Activated T-helper 1 cell treated with anti-CD3 and anti-CD28 coated beads, Interleukin-2, amount 50 U/mL, for 16 hours (primary cell): ENCODE measurements around the gene KCNG3.
"Not testable (repeated sequence)": the region's sequence is repeated elsewhere in the genome, so short reads cannot be mapped to it uniquely, and the experiment has no call there.

Experiments used
- DNase-seq, 2 donors: peaks; one replicate each; pipeline ENCODE4 v3.0.0-alpha.2; 2020; ENCODE audit warnings: low read depth in 1 of 2, low spot score in 1 of 2

The KCNG3 gene

DNA sequence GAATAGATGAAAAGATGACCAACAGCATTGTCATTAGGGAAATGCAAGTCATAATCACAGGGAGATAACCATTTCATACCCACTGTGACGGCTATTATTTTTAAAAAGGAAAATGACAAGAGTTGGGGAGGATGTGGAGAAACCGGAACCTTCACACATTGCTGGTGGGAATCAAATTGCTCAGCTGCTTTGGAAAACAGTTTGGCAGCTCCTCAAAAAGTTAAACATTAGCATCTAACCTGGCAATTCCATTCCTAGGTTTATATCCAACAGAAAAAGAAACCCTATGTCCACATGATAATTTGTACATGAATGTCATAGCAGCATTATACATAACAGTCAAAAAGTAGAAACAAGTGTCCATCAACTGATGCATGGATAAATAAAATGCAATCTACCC lies 58.2 kb downstream of the KCNG3 start:
- DNase-seq = no peak

DNA sequence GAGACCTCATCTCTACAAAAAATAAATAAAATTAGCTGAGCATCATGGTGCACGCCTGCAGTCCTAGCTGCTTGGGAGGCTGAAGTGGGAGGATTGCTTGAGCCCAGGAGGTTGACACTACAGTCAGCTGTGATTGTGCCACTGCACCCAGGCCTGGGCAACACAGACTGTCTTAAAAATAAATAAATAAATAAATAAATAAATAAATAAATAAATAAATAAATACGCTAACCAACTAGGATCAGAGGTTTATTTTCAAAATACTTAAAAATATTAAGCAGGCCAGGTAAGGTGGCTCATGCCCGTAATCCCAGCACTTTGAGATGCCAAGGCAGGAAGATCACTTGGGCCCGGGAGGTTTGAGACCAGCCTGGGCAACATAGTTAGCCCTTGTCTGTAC lies 63.6 kb downstream of the KCNG3 start:
- no peak for DNase-seq

DNA sequence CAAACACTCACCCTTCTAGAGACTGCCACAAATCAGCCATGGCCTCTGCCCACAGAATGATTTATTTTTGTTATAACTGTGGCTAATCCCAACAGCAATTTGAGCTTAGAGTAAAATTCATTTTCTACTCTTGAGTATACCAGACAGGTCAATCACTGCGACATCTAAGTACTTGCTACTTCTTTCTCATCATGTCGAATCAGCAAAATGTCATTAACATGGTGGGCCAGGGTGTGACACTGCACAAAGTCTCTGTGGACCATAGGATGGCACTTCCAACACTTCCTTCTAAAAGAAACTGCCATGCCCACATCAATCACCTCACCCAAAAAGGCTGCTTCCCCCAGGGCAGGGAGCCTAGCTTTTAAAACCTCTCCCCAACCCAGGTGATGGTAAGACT lies 64.4 kb downstream of the KCNG3 start:
- no peak for DNase-seq

DNA sequence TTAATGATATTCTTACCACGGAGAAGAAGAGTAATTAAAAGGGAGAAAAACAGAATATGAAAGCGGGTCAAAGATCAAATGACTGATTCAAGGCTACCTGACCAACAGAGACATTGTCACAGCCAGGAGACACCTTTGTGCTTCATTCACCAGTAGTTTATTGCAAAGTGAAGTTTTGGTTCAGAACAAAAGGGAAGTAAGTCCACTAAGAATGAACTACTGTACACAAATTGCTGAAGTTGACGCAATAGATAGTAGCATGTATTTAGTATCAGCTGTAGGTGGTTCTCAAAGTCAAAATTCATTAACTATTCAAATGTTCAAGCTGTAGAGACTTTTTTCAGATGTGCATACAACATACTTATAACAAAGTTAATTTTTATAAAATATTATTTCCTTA lies 68.1 kb downstream of the KCNG3 start:
- no peak for DNase-seq

DNA sequence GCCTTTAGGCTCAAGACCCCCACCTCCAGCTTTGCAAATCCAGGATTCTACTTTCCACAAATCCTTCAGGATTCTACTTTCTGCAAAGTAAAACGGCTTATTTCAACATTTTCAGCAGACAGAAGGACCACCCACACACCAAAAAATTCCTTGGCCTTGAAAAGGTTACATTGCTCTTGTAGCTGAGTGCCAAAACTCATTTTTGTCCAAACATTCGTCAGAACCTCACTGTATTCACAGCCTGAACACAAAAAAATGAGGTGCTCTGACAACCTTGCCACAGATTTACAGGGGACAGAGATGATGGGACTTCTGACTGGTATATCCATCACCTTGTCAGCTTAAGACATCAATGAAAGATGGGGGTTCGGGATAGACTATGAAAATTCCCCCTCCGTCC lies 69.7 kb downstream of the KCNG3 start:
- no peak for DNase-seq

DNA sequence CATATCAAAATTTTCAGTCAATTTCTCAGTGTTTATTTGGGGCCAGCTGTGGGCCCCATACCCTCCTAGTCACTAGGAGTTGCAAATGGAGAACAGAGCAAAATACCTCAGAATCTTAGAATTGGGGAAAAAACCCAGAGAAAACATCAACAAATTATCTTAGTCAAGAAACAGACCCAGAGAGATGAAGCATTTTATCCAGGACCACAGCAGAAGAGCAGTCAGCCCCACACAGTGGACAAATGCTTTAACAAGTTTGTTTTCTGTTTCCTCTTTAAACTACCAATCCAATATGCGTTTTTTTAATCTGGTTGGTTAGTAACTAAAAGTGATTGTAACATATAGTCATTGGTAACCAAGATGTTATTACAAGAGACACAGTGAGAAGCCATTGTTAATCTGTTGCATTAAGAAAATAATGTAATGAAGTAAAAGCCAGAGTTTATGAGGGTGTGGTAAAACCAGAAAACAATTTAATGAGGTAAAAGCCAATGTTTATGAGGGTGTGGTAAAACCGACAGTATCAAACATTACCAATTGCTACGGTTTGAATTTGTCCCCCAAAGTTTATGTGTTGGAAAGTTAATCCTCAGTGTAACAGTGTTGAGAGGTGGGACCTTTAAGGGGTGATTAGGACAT lies 72.1 kb downstream of the KCNG3 start:
- DNase-seq = no peak

DNA sequence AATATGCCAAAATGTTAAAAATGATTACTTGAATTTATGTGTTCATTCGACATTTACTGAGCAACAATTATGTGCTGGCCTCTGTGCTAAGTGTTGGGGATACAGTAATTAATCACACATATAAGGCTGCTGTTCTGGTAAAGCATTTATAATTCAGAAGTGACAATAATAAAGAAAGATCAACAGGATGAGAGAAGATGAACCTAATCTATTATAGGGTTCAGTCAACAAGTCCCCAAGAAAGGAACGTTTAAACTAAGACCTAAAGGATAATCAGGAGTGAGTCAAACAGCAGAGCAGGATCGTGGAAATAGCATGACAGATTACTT lies 72.7 kb downstream of the KCNG3 start:
- no peak for DNase-seq

DNA sequence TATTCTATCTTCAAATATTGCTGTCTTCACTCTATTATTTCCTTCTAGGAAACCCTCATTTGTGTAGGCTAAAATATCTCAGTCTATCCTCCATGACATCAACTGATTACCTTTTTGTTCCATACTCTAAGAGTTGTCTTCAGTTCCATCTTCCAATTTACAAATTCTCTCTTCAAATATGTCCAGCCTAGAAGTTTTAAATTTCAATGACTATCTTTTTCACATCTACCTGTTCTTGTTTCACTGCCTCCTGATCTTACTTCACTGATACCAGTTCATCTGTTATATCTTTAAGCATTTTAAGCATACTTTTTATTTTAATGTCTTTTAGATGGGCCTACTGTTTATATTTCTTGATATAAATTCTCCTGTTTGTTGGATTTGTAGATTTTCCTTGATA lies 79.1 kb downstream of the KCNG3 start:
- no peak for DNase-seq

DNA sequence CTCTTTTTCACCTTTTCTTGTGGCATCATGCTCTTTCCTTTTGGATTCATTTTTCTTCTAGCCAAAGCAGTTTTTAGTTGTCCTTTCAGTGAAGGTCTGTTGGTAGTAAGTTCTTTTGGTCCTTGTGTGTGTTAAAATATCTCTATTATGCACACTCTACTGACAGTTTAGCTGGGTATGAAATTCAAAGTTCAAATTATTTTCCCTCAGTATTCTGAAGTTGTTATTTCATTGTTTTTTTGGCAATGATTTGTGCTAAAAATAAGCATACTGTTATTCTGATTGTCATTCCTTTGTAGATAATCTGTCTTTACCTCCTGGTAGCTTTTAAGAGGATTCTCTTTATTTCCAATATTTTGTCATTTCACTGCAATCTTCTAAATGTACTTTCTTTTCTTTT lies 79.6 kb downstream of the KCNG3 start:
- no peak for DNase-seq

DNA sequence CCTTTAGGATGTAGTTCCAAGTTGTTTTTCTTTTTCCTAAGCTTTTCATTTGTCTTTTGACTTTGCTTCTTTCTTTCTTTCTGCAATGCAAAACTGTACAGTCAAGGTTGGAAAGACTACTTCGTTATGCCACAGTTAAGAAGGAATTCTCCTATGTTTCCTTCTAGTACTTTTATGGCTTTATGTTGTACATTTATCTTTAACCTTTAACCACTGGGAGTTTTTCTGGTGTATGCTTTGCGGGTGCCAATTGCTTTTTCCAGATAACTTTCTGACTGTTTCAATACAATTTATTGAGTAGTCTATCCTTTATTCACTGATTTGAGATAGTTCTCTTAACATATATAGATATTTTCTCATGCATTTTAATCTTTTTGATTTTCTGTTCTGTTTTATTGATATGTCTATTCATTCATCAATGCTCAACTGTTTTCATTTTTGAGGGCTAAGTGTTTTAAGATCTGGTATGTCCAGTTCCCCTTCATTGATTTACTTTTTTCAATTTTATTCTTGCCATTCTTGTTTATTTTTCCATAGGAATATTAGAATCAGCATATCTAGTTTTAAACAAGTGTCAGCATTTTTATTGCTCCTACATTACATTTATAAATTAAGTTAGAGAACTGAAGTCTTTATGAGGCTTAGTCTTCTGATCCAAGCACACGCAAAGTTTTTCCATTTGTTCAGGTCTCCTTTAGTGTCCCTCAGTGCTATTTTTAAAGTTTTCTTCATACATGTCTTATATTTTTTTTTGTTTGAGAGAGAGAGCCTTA lies 82.9 kb downstream of the KCNG3 start:
- no peak for DNase-seq

DNA sequence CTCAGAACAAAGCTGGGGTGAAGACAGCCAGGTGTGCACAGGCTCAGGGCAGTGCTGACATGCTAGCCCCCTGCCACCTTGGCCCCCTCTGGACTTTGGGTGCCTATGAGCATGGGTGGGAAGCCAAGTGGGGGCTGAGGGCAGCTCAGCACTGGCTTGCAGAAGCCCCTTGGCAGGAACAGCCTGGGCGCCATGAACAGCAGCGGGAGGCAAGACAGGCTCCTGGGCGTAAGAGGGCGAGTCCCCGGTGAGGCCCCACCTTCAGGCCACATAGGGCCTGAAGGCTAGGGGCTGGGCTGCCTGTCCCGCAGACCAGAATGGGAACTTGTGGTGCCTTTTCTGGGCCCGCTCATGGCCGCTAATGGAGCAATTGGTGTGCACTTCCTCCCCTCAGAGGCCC lies 85.8 kb downstream of the KCNG3 start:
- DNase-seq = no peak

DNA sequence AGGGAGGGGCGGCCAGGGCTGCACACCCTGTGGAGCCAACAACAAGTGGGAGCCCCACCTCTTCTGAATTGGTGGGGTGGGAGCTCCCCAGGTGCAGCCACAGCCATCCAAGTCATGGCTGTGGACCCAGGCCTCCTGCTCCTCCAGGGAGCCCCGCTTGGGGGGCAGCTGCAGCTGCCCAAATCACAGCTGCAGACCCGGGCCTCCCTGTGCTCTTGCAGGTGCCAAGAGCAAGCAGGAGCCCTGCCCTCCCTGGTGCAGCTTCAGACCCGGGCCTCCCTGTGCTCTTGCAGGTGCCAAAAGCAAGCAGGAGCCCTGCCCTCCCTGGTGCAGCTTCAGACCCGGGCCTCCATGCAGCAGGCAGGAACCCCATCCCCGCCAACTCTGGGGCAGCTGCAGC lies 86.3 kb downstream of the KCNG3 start:
- no peak for DNase-seq

DNA sequence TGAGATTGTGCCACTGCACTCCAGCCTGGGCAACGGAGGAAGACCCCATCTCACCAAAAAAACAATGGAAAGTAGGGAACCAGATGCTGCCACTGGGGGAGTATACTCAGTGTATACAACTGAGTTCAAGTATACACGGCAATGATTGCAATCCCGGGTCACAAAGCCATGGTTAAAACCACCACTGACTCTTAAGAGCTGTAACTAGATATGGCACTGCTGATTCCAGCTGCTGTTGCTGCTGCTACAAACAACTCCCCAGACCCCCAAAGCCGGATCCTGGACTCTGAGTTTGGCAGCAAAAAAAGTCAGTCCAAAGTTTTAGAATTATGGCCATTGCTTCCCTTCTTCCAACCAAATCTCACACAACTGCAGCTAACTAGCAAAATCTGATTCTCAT lies 89.1 kb downstream of the KCNG3 start:
- no peak for DNase-seq

DNA sequence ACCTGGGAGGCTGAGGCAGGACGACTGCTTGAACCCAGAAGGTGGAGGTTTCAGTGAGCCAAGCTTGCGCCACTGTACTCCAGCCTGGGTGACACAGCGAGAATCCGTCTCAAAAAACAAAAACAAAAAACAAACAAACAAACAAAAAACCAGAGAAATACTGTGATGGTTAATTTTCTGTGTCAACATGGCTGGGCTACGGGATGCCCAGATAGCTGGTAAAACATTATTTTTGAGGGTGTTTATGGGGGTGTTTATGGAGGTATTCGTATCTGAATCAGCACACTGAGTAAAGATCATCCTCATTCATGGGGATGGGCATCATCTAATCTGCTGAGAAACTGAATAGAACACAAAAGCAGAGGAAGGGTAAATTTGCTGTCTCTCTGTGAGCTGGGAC lies 92.0 kb downstream of the KCNG3 start:
- no peak for DNase-seq

DNA sequence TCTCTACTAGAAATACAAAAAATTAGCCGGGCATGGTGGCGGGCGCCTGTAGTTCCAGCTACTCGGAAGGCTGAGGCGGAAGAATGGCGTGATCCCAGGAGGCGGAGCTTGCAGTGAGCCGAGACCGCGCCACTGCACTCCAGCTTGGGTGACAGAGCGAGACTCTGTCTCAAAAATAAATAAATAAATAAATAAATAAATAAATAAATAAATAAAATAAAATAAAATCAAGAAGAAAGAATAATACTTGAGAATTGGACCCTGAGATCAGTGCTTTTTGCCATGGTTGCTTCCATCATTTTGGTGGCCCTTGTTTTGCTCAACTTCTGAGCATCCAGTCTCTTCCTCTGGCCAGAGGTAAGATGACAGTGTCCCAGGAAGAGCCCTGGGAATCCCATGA lies 95.7 kb downstream of the KCNG3 start:
- not testable (repeated sequence) for DNase-seq

DNA sequence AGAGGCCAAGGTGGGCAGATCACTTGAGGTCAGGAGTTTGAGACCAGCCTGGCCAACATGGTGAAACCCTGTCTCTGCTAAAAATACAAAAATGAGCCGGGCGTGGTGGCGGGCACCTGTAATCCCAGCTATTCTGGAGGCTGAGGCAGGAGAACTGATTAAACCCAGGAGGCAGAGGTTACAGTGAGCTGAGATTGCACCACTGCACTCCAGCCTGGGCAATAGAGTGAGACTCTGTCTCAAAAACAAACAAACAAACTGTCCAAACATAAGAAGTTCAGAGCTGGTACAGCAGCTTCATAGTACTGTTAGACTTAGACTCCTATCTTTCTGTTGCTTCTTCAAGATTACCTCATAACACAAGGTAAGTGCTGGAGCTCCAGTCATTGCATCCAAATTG lies 100.5 kb downstream of the KCNG3 start:
- DNase-seq = not testable (repeated sequence)

DNA sequence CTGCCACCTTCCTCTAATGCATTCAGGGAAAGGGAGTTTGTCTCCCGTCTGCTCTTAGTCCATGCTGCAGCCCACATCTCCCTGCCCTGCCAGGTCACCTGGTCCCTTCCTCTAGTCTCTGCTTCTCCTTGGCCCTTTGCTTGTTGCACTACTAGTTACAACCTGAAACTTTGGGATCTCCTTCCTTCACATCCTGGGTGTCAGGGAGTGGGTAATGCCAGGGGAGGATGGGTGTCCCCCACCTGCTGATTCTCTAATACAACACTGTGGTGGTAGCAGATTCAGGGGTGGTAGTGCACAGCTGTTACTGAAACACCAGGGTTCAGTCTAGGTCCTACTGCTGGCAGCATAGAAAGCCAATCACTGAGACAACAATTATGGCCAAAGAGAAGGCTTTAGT lies 101.6 kb downstream of the KCNG3 start:
- no peak for DNase-seq
